Stimulated activated naive CD4-positive, alpha-beta T cell (primary cell): ENCODE results near the gene KIF3A.

Experiments used
- DNase-seq, 6 experiments: peaks; one replicate each; lab custom pipeline; 2025; lab: John Stamatoyannopoulos, UW

Gene KIF3A

GRCh38 chr5:132753135-132753987, 16.0 kb upstream of the KIF3A start:
- no peak for DNase-seq

GRCh38 chr5:132752581-132753125, 15.3 kb upstream of the KIF3A start:
- DNase-seq: no peak

- DNase-seq: no peak
Measured at GRCh38 chr5:132751971-132752580, 14.7 kb upstream of the KIF3A start.

GRCh38 chr5:132751444-132751843, 14.1 kb upstream of the KIF3A start:
- DNase-seq: no peak

- no peak for DNase-seq
Measured at GRCh38 chr5:132750471-132751230, 13.3 kb upstream of the KIF3A start.

GRCh38 chr5:132749506-132749905, 12.2 kb upstream of the KIF3A start:
- DNase-seq: no peak

GRCh38 chr5:132748522-132749000, 11.2 kb upstream of the KIF3A start:
- peak in 1 of 6 experiments; percentile 7 for DNase-seq

- DNase-seq: peak; percentile 28 to 78 (median 48)
Measured at GRCh38 chr5:132747616-132748440, 10.5 kb upstream of the KIF3A start.

- DNase-seq: peak; percentile 48 to 78 (median 59)
Measured at GRCh38 chr5:132746954-132747615, 9.7 kb upstream of the KIF3A start, which contains the start of gene CCNI2. CCNI2 (plus strand) TSS chr5:132747426; CDS start chr5:132747496, 70 bp downstream.

GRCh38 chr5:132746592-132746953, 9.2 kb upstream of the KIF3A start:
- DNase-seq: no peak

- no peak for DNase-seq
Measured at GRCh38 chr5:132744659-132745058, 7.3 kb upstream of the KIF3A start.

- no peak for DNase-seq
Measured at GRCh38 chr5:132742626-132743025, 5.3 kb upstream of the KIF3A start.

GRCh38 chr5:132742158-132742557, 4.8 kb upstream of the KIF3A start:
- DNase-seq: no peak

GRCh38 chr5:132739232-132739631, 1.9 kb upstream of the KIF3A start:
- no peak for DNase-seq

GRCh38 chr5:132737982-132738681, 786 bp upstream of the KIF3A start:
- DNase-seq: no peak

- DNase-seq: no peak
Measured at GRCh38 chr5:132734687-132735086, 2.7 kb downstream of the KIF3A start.

GRCh38 chr5:132733499-132734148, 3.7 kb downstream of the KIF3A start:
- DNase-seq: no peak

- DNase-seq: no peak
Measured at GRCh38 chr5:132729896-132730295, 7.5 kb downstream of the KIF3A start.

- no peak for DNase-seq
Measured at GRCh38 chr5:132725745-132726144, 11.6 kb downstream of the KIF3A start.
